Activated CD4-positive, alpha-beta memory T cell treated with anti-CD3 and anti-CD28 coated beads for 36 hours (primary cell): ENCODE results near the gene LCA5. TPM values are rescaled to one million over a fixed set of nuclear protein-coding genes. Genes with fewer than 3 reads are reported as not detected.
"Not testable (repeated sequence)": the region's sequence is repeated elsewhere in the genome, so short reads cannot be mapped to it uniquely, and the experiment has no call there.

Experiments
- CTCF ChIA-PET: fragments of 350-600 bp; sonication (Branson Sonifier 250); formaldehyde crosslinking; loops from one replicate; lab custom pipeline; 2021; ENCODE audit warnings: antibody characterized with exemption, inconsistent platforms; lab: Charles Lee
- POLR2A ChIA-PET: fragments of 350-600 bp; sonication (Branson Sonifier 250); formaldehyde crosslinking; loops from one replicate; lab custom pipeline; 2021; ENCODE audit warnings: antibody characterized with exemption; lab: Charles Lee
- DNase-seq: peaks from one replicate; pipeline ENCODE4 v3.0.0-alpha.2; 2020
- H3K27ac Mint-ChIP-seq: one replicate; pipeline ENCODE4 v1.8.0; 2021; ENCODE audit warnings: mixed read lengths
- H3K27me3 Mint-ChIP-seq: one replicate; pipeline ENCODE4 v1.8.0; 2021; ENCODE audit warnings: mixed read lengths
- H3K36me3 Mint-ChIP-seq: one replicate; pipeline ENCODE4 v1.8.0; 2021; ENCODE audit warnings: mixed read lengths
- H3K4me1 Mint-ChIP-seq: one replicate; pipeline ENCODE4 v1.8.0; 2021; ENCODE audit warnings: low read depth, mixed read lengths
- H3K4me3 Mint-ChIP-seq: one replicate; pipeline ENCODE4 v1.8.0; 2021; ENCODE audit warnings: mild to moderate bottlenecking, mixed read lengths
- H3K9me3 Mint-ChIP-seq: one replicate; pipeline ENCODE4 v1.8.0; 2021; ENCODE audit warnings: mixed read lengths
- intact Hi-C: fragments of 100-400 bp; cut with micrococcal nuclease; formaldehyde crosslinking; loops from one replicate; pipeline ENCODE4 v1.15.1; 2023
- total RNA-seq, 2 experiments: library from RNA; stranded (reverse); gene quantifications; one replicate each; pipeline ENCODE4 v1.2.3, GENCODE V29; 2021

LCA5 gene
- total RNA-seq, 2 experiments from 2014 or later = 0.15 to 0.21 TPM

DNA sequence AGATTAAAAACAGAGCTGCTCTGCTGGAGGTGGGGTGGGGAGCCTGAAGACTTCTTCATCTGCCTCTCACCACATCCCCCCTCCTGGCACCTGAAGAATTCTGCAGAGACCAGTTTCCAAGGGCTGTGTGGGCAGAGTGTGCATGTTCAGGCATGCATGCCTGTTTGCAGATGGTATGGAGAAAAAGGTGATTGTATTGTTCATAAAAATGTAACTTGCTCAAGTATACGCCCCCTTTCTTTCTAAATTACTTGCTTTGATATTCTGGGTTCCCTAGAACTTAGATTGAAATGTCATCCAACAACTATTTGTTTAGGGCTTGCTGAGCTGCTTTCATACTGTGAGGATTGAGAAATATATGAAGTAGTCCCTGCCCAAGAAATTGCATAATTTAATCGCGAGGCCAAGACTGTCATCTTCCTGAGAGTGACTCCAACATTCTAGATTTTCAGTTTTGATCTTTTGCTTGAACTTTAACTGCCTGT lies 83.6 kb downstream of the LCA5 start:
- intact Hi-C loops = no loop called here
- no peak overlapping the region for H3K27ac Mint-ChIP-seq
- no peaks in the 10 kb centered on the region for H3K27me3 Mint-ChIP-seq
- H3K9me3 Mint-ChIP-seq = peaks cover 2% of the 10 kb centered on the region
- H3K4me3 Mint-ChIP-seq = no peak overlapping the region
- H3K36me3 Mint-ChIP-seq = no peaks in the 10 kb centered on the region
- ChIA-PET CTCF (no interaction called here), POLR2A (no interaction called here)
- H3K4me1 Mint-ChIP-seq = no peaks in the 10 kb centered on the region
- no peak for DNase-seq

DNA sequence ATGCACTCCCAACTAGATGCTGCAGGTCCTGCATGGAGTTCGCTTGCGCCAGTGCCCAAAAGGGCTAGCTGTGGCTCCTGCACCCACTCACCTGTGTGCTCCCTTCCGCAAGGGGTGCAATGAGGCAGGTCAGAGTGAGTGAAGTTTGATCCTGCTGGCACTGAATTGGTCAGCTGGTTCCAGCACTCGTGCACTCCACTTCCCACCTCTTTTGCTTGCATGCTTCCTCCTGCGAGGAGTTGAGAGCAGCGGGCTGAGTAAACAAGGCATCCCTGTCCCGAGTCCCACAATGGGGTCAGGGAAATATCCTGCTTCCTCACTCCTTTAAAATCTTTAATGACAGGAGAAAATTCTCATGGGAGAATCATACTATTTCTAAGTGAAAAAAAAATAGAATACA lies 86.2 kb downstream of the LCA5 start:
- H3K4me3 Mint-ChIP-seq = no peak overlapping the region
- ChIA-PET POLR2A (no interaction called here), CTCF (no interaction called here)
- H3K4me1 Mint-ChIP-seq = no peaks in the 10 kb centered on the region
- H3K9me3 Mint-ChIP-seq = no peaks in the 10 kb centered on the region
- no peak for DNase-seq
- H3K36me3 Mint-ChIP-seq = no peaks in the 10 kb centered on the region
- no peak overlapping the region for H3K27ac Mint-ChIP-seq
- intact Hi-C loops = no loop called here
- H3K27me3 Mint-ChIP-seq = no peaks in the 10 kb centered on the region

DNA sequence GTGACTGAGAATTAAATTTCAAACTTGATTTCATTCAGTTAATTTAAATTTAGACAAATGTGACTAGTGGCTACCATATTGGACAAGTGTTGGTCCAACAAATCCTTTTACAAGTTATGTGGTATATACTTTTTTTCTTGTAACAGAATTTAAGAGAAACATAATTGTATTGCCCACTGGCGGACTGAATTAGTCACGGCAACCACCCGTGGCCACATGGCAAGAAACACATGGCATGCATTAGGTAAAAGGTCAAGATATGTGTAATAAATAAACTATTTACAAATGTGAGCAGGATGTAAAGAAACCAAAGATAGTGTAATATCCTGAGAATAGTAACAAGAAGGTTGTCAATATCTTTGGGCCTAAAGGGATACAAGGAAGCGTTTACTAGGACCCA lies 91.2 kb downstream of the LCA5 start:
- peaks cover 2% of the 10 kb centered on the region for H3K27me3 Mint-ChIP-seq
- CTCF ChIA-PET = no interaction called here
- intact Hi-C loops = no loop called here

DNA sequence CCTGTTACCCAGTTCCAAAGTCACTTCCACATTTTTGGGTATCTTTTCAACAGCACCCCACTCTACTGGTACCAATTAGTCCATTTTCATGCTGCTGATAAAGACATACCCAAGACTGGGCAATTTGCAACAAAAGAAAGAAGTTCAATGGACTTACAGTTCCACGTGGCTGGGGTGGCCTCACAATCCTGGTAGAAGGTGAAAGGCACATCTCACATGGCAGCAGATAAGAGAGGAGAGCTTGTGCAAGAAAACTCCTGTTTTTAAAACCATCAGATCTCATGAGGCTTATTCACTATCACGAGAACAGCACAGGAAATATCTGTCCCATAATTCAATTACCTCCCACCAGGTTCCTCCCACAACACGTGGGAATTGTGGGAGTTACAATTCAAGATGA lies 93.4 kb downstream of the LCA5 start:
- H3K27me3 Mint-ChIP-seq = not testable (repeated sequence)

More for the DNA sequence above, 91.2 kb downstream of the LCA5 start:
- H3K4me1 Mint-ChIP-seq = no peaks in the 10 kb centered on the region
- H3K4me3 Mint-ChIP-seq = no peak overlapping the region
- no peak for DNase-seq
- H3K9me3 Mint-ChIP-seq = no peaks in the 10 kb centered on the region
- POLR2A ChIA-PET = no interaction called here
- no peaks in the 10 kb centered on the region for H3K36me3 Mint-ChIP-seq
- H3K27ac Mint-ChIP-seq = no peak overlapping the region

DNA sequence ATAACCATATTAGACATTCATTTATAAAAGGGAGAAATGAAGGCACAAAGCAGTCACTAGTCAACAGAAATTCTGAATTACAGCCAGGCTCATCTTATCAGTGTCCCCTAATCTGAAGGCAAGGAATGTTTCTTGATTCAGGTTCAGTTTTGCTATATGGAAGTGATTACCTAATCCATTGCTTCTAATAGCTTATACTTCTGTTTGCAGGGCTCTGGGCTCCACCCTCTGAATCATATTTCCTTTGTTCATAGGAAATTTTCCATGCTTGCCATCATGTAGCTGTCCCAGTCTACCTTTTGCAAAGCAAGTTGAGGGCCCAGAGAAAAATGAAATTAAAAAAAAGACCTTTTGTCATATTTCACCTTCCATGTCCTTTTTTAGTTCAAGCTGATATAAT lies 96.0 kb downstream of the LCA5 start:
- intact Hi-C loops = no loop called here
- ChIA-PET CTCF (no interaction called here), POLR2A (no interaction called here)
- no peak for DNase-seq
- Mint-ChIP-seq H3K4me1 (no peaks in the 10 kb centered on the region), H3K27me3 (peaks cover 2% of the 10 kb centered on the region), H3K27ac (no peak overlapping the region), H3K4me3 (no peak overlapping the region), H3K9me3 (no peaks in the 10 kb centered on the region), H3K36me3 (no peaks in the 10 kb centered on the region)

More for the DNA sequence above, 93.4 kb downstream of the LCA5 start:
- H3K4me1 Mint-ChIP-seq, H3K9me3 Mint-ChIP-seq, H3K36me3 Mint-ChIP-seq, H3K27ac Mint-ChIP-seq, POLR2A ChIA-PET, H3K4me3 Mint-ChIP-seq, DNase-seq, intact Hi-C loops, CTCF ChIA-PET: not testable (repeated sequence)

DNA sequence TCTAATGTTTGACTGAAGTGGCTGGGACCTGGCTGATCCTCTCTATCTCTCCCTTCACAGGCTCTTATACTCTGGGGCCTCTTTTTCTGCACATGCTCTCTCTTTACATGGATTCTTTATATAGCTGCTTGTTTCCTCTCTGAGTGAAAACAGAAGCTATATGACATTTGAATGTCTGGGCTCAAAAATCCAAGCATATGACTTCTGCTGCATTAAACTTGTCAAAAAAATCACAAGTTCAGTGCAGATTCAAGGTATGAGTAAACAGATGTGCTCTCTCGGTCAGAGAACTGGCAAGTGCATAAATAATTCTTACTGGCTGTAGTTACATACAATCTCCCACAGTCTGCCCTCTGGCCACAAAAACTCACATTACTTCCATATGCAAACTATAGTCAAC lies 96.6 kb downstream of the LCA5 start:
- Mint-ChIP-seq H3K4me1 (no peaks in the 10 kb centered on the region), H3K27me3 (peaks cover 2% of the 10 kb centered on the region), H3K36me3 (no peaks in the 10 kb centered on the region), H3K9me3 (no peaks in the 10 kb centered on the region), H3K27ac (no peak overlapping the region), H3K4me3 (no peak overlapping the region)
- no peak for DNase-seq
- ChIA-PET POLR2A (no interaction called here), CTCF (no interaction called here)
- intact Hi-C loops = no loop called here

DNA sequence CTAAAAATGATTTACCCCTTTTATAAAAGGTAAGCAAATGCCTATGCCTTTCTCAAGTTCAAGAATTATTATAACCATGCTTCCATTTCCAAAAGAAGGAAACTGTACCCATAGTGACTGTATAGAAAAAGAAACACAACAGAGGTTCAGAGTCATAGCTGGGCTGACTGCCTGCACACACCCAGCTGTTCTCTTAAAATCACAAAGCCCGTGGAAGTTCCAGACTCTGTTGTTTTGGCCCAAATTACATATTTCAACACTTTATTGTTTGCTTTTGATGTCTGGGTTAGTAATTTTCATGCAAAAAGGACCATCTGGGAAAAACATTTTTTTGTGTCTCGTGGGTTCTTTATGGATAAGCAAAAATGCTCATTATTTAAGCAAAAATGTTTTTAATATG lies 99.2 kb downstream of the LCA5 start:
- ChIA-PET CTCF (no interaction called here), POLR2A (no interaction called here)
- no peak overlapping the region for H3K4me3 Mint-ChIP-seq
- H3K9me3 Mint-ChIP-seq = no peaks in the 10 kb centered on the region
- no peak for DNase-seq
- peaks cover 2% of the 10 kb centered on the region for H3K27me3 Mint-ChIP-seq
- intact Hi-C loops = no loop called here
- no peaks in the 10 kb centered on the region for H3K4me1 Mint-ChIP-seq
- H3K36me3 Mint-ChIP-seq = no peaks in the 10 kb centered on the region
- H3K27ac Mint-ChIP-seq = no peak overlapping the region

DNA sequence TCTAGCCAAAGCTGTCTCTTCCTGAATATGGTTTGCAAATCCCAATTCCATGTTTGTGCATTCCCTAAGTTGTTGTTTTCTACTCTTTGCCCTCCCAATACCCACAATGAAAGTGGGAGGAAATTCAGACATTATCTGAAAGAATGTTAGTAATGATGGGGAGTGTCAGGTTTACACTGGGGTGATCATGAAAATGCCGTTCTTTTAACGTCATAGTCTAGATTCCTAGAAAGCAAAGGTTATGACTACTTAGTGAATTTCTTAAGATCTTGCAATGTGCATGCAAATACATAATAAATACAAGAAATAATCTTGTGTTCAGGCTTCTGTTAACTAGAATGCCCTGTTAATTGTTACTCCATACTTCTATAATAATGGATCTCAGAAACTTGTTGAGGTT lies 101.0 kb downstream of the LCA5 start:
- intact Hi-C loops = no loop called here
- CTCF ChIA-PET = no interaction called here
- DNase-seq = no peak
- Mint-ChIP-seq H3K36me3 (no peaks in the 10 kb centered on the region), H3K4me1 (no peaks in the 10 kb centered on the region), H3K9me3 (no peaks in the 10 kb centered on the region), H3K4me3 (no peak overlapping the region), H3K27ac (no peak overlapping the region), H3K27me3 (no peaks in the 10 kb centered on the region)
- POLR2A ChIA-PET = no interaction called here

DNA sequence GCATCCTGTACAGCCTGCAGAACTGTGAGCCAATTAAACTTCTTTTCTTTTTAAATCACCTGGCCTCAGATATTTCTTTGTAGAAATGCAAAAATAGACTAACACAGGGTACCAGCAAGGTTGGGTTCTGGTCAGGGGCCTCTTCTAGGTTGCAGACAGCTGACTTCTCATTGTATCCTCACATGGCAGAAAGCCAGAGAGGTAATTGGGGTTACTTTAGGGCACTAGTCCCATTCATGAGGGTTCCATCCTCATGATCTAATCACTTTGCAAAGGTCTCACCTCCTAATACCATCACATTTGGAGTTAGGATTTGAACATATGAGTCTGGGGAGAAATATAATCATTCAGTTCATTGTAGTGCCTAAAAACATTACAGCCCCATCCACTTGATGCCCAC lies 101.5 kb downstream of the LCA5 start:
- Mint-ChIP-seq H3K27me3 (peaks cover under 1% of the 10 kb centered on the region), H3K27ac (no peak overlapping the region), H3K4me3 (no peak overlapping the region), H3K36me3 (no peaks in the 10 kb centered on the region), H3K4me1 (no peaks in the 10 kb centered on the region), H3K9me3 (no peaks in the 10 kb centered on the region)
- DNase-seq = no peak
- intact Hi-C loops = no loop called here
- ChIA-PET CTCF (no interaction called here), POLR2A (no interaction called here)

Other genes with a start within 250 kb of the LCA5 start
- gene SH3BGRL2, start 93.9 kb upstream of the LCA5 start, total RNA-seq = under 1 TPM; 0.05 to 0.12 TPM